Stimulated activated CD8-positive, alpha-beta memory T cell treated with anti-CD3 and anti-CD28 coated beads, Interleukin-15, amount 100 ng/mL, for 1 hour (primary cell): ENCODE results near the gene CCDC142.

Experiments used
- DNase-seq: peaks from one replicate; pipeline ENCODE4 v3.0.0-alpha.2; 2020; ENCODE audit warnings: low read depth

CCDC142 gene

DNA sequence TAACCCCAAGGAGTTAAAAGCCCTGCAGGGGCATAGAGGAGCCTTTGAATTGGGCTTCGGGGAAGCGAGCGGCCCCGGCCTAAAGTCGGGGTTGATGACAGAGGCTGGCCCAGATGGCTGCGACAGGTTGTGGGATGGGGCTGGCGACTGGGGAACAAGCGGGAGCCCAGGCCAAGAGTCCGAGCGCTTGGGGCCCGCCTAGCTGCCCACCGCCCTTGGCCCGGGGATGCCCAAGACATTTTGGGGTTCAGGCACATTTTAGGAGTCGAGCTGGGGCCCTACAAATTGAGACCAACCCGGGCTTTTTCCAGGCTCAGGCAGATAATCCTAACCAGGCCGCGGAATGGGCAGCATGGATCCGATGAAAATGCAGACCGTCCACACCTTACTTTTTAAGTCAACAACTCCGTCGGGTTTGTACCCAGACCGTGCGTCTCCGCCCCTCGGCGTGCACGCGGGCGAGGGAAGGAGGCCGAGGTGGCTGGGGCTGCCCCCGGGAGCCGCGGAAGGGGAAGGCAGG is 41.6 kb downstream of the CCDC142 start:
- no peak for DNase-seq

DNA sequence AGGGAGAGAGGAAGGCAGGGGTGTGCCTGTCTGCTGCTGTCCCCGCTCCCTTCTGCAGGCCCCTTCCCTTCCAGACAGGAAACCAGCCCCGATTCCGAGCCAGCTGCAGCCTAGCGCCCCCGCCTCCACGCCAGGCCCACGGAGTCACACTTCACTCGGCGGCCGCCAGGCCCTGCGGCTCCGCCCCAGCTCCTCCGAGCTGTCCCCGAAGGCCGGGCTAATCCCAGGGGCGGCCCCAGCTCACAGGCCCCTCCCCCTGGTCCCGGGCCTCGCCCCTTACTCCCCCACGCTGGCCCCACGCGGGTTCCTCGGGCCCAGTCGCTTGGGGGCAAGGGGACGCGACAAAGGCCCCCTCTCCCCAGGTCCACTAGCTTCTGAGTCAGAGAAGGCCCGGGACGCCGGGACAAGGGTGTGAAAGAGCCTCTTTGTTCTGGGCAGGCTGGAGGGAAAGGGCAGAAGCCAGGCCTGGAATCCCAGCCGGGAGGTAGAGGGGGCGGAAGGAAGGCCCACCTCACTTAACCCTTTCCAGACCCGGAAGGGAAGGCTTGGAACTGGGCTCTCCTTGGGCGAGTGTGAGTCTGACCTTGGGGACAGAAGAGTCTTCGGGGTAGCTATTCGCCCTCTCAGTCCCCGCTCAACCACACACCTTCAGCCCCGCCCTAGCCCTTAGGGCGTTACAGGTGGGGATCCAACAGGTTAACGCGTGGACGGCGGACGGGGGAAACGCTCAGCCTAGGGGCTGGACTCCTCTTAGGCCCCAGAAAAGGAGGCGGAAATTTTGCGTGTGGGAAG is 42.2 kb downstream of the CCDC142 start:
- no peak for DNase-seq

- no peak for DNase-seq
These were observed 42.9 kb downstream of the CCDC142 start for GRCh38 chr2:74439803-74440377.

DNA sequence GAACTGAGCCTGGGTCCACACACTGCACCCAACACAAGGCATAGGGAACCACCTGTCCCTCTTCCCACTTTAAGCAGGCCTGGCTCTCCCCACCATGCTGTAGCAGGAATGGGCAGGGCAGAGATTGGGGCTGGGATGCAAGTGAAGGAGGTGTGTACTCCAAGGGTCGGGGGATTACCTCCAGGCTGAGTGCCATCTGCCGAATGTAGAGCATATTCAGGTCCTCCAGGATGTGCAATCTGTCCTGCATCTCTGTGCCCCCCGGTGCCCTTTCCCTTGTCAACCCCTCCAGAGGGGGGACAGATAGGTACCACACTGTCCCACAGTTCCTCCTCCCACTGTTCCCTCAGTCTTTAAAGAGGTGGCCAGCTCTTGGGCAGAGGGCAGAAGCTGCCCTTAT is 43.4 kb downstream of the CCDC142 start:
- DNase-seq = no peak

DNA sequence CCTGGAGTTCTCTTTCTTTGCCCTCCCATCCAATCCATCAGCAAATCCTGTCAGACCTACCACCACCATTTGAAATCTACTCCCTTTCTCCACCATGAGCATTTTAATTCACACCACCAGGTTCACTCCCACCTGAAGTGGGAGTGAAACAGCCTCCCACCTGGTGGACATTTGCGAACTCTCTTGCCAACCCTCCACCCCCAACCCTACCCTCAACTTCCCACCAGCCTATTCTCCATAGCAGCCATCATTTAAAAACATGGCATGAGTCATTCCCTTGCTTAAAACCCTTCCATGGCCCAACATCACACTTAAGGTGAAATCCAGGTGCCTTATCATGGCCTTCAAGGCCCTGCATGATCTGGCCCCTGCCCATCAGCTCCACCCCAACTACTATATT is 44.5 kb downstream of the CCDC142 start:
- DNase-seq = no peak

- DNase-seq = no peak
These were observed 45.7 kb downstream of the CCDC142 start for GRCh38 chr2:74436848-74437695.

DNA sequence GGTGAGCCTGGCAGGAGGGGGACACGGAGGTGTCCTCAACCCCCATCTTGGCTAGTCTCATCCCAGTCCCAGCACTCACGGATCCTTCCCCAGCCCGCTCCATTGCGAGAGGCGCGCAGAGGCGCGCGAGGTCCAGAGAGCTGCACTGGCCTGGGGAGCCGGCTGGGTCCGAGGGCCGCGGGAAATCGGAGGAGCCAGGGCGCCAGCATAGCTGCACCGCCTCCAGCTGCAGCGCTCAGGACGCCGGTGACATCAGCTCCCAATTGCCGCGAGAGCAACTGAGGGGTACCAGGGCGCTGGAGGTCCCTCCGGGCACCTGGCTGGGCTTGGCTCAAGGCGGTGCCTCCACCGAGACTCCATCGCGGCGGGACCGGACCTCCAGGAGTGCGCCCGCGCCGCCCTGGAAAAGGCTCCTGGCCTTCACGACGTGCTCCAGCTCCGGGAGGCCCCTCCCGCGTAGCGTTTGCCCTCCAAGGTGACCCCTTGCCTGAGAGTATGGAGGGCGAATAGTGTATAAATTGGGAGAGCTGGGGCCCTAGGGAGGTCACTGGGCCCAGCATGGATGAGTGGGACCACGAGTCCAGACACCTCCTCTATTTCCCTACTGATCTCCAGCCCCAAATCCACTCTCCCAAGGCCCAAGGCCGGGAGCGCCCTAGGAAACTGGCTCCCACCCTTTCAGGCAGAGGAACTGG is 46.5 kb downstream of the CCDC142 start:
- no peak for DNase-seq

GRCh38 chr2:74430502-74430901 is 52.3 kb downstream of the CCDC142 start:
- no peak for DNase-seq

DNA sequence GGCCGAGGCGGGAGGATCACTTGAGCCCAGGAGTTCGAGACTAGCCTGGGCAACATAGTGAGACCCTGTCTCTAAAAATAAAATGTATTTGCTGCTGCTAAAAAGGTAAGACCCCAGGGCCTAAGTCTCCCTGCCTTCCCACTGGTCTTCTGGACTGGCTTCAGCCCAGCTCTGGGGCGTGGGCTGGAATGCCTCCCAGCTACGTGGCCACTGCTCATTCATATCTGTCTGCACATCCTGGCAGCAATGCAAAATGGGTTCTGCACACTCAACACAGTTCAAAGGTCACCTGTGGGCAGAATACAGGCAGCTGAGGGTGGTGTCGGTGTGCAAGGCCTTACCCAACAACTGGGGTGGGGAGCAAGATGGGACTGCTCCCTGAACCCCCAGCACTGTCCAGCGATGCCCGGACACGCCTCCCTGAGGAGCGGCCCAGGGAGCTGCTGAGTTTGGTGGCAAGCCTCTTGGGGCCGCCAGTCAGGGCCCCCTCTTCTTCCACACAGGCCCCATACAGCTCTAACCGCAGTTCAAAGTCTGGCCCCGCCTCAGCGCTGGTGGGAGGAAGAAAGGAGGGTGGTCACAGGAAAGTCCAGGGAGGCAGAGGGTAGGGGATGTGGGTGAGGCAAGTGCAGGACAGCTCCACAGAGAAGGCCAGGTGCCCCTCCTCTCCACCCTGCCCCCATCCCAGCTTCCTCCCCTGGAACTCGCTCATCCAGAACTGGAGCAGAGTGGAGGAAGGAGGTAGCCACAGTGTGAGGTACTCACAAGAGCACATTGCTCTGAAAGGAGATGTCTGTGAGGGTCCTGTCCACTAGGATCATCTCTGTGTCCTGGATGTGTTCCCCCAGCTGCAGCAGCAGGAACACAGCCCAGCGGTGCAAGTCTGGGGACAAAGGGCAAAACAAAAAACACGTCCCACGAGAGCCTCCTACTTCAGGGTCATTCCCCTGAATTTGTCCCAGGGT is 53.0 kb downstream of the CCDC142 start:
- no peak for DNase-seq

DNA sequence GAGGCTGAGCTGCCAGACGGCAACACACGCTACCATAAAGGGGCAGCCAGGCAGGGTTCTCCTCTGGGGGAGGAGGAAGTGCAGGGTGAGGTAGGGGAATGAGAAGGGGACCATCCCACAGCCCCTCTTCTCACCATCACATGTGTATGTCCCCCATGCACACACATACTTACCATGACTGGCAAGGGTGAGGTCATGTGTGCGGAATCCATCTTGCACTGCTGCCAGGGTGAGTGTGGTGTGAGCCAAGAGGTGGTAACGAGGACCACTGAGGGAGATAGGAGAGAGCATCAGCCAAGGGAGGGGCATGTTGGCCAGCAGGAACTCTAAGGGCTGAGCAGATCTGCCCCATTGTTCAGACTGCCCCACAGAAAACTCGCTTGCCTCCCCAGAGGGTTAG is 54.1 kb downstream of the CCDC142 start:
- no peak for DNase-seq

DNA sequence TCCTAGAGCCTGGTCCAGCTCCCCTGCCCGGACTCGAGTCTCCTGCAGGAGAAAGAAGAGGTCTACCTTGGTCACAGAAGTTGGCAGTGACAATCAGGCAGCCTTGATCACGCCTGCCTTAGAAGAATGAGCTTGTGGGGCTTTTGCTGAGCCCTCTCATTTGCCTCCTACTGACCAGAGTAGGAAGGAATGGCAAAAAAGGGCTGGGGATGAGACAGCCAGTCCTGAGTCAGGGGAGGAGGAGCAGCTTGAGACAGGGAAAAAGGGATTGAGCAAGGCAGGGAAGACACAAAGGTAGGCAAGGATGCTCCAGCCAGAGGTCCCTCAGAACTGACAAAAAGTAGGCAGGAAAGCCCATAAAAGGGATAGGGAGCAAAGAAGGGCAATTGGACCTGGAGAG is 55.2 kb downstream of the CCDC142 start:
- DNase-seq = no peak

DNA sequence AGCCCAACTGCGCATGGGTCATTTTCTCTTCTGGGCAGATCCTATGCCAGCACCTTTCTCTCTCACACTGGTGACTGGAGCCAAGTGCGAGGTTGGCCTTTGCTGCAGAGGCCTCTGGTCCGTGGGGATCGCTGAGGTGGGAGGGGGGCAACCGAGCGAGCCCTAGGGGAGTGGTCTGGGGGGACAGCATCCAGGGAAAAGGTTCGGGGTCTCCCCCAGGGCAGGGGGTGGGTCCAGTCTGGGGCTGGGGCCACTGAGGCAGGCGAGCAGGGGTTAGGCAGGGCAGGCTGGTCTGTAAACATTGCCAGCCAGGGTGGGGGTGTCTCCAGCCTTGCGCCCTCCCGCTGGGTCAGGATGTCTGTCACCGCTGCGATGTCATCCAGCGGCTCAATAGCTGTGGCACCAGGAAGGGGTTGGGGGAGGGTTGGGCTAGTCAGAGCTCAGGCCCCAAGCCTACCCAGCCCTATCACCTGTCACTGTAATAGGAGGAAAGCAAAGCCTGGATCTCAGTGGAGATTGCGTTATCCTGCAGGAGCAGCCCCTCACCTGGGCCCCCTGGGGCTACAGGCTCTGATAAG is 56.5 kb downstream of the CCDC142 start:
- no peak for DNase-seq

DNA sequence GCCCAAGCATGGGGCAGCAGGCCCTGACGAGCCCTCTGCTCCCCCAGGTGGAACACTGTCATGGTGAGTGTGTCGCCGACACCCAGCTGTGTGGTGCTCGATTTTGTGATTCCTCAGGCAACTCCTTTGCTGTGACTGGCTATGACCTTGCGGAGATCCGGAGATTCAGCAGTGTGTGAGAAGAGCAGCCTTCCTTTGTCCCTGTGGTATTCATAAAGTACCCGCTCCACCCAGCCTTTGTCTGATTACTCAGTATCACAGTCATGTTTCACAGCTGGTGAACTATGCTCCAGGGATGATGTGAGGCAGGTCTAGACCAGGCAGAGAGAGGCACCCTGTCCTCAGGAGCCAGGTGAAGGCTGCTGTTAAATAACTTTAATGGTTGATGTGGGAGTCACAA is 57.3 kb downstream of the CCDC142 start:
- no peak for DNase-seq

DNA sequence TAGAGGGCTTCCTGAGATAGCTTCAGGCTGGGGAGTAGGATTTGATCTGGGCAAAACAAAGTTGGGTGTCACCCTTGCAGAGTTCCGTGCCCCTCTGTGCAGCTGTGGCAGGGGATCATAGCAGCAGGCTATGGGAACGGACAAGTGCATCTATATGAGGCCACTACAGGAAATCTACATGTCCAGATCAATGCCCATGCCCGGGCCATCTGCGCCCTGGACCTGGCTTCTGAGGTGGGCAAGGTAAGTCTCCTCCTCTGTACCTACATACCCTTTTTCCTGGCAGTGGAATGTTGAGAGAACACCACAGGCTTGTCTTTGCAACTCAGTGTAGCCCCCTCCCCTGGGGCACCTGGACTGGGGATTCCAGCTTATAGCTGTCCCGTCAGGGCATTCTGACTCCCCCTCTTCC is 57.8 kb downstream of the CCDC142 start:
- DNase-seq = no peak

GRCh38 chr2:74424139-74424992 is 58.4 kb downstream of the CCDC142 start:
- no peak for DNase-seq
